Amygdala (tissue), 56 donors: ENCODE results near the gene ABCB10.
"Not testable (repeated sequence)": the region's sequence is repeated elsewhere in the genome, so short reads cannot be mapped to it uniquely, and the experiment has no call there.

ENCODE experiments used
- DNase-seq, 56 donors: peaks; one replicate each; lab custom pipeline; 2025; lab: John Stamatoyannopoulos, UW

The ABCB10 gene

DNA sequence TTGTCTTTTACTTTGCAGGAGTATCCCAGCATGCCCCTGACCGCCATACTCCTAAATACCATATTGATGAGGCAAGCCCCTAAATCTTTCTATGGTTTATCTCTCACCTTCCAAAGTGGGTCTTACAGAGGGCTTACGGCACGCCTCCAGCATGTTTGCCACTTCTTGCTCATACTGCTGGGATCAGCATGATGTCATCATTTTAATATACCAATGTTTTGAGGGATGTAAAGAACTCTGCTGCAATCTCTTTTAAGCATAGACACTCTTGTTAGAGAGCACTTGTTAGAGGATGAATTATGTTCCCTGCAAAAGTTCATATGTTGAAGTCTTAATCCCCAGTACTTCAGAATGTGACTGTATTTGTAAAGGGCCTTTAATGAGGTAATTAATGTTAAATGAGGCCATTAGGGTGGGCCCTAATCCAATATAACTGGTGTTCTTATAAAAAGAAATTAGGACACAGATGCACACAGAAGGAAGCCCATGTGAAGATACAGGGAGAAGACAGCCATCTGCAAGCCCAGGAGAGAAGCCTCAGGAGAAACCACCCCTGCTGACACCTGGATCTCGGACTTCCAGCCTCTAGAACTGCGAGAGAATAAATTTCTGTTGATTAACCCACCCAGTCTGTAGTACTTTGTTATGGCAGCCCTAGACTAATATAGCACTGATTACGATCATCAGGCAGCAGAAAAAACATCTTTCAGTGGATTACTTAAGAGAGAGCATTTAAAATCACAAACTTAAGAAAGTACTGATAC lies 16.4 kb upstream of the ABCB10 start:
- no peak for DNase-seq

DNA sequence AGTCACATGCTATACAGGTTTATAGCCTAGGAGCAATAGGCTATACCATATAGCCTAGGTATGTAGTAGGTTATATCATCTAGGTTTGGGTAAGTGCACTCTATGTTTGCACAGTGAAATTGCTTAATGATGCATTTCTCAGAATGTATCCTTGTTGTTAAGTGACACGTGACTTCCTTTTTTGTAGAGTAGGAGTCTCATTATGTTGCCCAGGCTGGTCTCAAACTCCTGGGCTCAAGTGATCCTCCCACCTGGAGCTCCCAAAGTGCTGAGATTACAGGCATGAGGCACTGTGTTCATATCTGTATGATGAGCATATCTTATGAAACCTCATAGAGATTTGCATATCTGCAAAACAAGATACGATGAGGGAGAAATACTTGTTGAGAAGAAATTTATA lies 13.8 kb upstream of the ABCB10 start:
- DNase-seq = no peak

DNA sequence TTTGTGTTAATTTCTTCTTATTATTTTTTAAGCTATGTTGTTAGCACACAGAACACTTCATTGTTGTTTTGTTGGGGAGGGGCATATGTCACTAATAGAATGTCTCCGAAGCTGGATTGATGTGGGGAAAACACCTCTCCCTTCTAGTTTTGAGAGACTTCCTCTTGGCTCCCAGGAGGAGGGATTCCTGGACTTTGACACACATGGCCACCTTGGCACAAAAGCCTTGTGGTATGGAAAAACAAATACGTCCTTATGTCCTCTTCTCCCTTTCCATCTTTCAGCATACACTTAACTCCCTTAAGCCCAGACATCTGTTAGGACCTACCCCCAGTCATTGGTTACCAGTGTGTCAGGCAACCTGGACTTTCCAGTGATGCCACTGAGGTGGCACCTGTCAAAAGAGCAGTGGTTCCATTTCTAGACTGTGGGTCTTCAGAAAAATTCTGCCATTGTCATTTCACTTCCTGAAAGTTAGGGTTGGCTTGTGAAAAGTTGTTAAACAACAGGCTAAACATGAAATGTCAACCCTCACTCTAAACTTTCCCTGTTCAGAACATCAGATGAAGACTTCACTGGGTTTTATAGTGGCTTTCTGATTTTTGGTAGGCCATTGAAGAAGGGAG lies 12.5 kb upstream of the ABCB10 start:
- DNase-seq = no peak

DNA sequence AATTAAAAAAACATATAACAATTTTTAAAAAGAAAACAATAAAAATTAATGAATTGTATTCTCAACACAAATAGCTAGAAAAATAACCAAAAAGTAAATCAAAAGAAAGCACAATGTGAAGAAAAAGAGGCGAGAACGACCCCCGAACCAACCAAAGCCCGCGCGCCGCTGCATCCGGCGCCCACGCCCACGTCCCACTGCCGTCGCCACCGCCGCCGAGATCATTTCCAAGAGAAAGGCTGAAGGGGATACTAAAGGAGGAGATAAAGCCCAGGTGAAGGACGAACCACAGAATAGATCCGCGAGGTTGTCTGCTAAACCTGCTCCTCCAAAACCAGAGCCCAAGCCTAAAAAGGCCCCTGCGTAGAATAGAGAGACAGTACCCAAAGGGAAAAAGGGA lies 11.8 kb upstream of the ABCB10 start:
- DNase-seq = no peak

DNA sequence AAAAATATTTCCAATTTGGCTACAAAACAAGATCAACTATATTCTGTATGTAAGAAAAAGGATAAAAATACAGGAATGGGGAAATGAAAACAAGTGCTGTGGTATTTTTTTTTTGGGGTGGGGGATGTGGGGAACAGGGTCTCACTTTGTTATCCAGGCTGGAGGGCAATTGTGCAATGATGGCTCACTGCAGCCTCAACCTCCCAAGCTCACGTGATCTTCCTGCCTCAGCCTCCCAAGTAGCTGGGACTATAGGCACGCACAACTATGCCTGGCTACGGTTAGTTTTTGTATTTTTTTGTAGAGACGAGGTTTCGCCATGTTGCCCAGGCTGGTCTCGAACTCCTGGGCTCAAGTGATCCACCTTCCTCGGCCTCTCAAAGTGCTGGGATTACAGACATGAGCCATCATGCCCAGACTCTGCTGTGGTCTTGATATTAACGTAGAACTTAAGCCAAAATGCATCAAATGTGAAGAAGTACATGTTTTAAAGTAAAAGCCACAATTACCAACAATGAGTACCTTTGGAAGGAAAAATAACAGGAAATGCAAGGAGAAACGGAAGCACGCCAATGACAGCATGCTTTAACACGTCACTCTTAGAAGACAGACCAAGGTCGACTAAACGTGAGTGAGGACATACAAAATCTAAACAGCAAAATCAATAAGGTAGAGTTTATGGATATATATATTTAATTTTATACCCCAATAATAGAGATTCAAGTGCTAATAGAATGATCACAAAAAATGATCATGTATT lies 8.8 kb upstream of the ABCB10 start:
- DNase-seq = no peak

DNA sequence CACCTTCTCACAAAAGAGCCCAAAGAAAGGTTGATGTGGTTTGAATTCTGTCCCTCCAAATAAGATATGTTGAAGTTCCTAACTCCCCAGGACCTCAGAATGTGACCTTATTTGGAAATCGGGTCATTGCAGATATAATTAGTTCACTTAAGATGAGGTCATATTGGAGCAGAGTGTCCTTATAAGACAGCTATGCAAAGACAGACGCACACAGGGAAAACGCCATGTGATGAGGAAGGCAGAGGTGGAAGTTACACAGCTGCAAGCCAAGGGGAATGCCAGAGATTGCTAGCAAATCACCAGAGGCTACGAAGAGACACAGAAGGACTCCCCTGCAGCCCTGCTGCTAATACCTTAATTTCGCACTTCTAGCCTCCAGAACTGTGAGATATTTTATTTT lies 5.2 kb upstream of the ABCB10 start:
- DNase-seq = peak in 1 of 56 donors; percentile 12

DNA sequence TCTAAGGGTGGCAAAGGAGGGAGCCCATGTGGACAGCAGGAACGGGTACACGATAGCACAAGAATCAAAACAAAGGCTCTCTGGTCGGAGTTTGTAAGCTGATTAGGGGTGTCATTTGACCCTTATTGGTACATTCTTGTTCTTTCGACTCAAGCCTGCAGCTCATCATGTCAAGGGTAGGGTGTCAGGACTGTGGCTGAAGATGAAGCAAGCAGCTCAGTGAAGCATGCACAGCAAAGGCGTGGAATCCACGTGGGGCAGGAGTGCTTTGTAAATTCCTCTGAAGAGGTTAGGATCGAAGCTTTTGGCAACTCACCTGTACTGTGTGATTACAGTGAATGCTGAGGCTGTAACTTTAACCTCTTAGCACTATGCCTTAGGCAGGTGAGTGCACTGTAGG lies 4.7 kb upstream of the ABCB10 start:
- DNase-seq = no peak

DNA sequence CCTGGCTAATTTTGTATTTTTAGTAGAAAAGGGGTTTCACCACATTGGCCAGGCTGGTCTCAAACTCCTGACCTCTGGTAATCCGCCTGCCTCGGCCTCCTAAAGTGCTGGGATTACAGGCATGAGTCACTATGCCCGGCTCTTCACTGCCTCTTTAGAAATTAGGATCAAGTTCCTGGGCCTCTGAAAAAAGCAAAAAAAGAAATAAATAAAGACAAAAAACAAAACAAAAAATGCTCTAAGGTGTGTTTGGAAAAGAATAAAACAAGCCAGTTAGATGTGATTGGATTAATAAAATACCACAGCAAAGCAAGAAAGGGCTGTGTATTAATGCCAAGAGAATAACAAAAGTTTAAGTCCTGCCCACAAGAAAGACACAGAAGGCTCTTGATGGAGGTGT lies 4.2 kb upstream of the ABCB10 start:
- DNase-seq = no peak

DNA sequence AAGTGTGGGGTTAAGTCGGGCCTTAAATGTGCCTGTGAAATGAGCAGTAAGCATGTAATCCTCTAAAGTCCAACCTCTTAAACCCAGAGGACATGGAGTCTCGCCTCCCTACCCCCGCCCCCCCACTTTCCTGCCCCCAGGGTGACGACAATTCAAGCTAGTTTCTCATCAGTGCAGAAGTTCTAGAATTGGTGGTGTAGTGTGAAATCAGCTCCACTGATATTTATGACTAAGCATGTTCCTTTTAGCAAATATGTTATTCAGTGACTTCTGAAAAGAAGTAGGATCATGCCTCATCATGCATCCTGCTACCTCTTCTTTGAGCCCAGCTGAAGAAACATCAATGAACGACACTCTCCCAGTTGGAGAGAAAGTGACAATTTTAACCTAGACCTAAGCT lies 2.6 kb upstream of the ABCB10 start:
- DNase-seq = no peak

DNA sequence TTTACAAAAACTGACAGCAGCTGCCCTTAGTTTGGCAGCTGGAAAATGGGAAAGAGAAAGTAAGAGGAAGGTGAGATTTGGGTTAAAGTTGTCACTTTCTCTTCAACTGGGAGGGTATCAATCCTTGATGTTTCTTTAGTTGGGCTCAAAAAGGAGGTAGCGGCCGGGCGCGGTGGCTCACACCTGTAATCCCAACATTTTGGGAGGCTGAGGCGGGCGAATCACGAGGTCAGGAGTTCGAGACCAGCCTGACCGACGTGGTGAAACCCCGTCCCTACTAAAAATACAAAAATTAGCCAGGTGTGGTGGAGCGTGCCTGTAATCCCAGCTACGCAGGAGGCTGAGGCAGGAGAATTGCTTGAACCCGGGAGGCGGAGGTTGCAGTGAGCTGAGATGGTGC lies 1.6 kb upstream of the ABCB10 start:
- DNase-seq = not testable (repeated sequence)

DNA sequence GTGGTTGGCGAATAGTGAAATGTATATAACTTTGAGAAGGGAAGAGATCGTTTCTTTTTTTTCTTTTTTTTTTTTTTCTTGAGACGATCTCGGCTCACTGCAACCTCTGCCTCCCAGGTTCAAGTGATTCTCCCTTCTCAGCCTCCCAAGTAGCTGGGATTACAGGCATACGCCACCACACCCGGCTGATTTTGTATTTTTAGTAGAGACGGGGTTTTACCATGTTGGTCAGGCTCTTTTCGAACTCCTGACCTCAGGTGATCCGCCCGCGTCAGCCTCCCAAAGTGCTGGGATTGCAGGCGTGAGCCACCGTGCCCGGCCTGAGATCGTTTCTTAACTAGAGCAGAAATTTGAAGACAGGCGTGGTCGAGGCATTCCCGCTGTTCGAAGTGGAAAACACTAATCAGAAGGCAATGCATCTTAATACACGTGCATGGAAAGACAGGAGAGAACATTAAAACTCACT lies 862 bp upstream of the ABCB10 start:
- not testable (repeated sequence) for DNase-seq

DNA sequence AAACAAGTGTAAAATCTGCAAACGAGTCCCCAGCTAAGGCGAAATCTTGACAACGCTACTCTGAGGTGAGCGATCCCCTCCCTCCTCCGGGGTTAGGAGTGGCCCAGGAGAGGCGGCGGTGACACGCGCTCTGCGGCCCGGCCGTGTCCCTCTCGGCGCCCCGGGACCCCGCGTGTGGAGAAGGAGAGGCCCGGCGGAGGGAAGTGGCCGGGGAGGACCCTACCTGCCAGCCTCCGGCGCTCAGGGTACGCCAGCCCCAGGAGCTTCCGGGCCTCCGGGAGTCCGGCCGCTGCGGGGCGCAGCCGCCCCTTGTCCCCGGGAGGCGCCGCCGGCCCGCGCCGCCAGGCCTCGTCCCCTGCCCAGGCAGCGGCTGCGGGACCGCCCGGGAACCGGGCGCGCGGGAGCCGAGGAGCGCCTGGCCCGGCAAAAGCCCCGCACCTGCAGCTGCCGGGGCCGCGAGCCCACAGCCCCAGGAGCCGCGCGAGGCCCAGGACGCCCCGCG lies 543 bp downstream of the ABCB10 start:
- DNase-seq = peak in 36 of 56 donors; percentile 6 to 69 (median 32)

DNA sequence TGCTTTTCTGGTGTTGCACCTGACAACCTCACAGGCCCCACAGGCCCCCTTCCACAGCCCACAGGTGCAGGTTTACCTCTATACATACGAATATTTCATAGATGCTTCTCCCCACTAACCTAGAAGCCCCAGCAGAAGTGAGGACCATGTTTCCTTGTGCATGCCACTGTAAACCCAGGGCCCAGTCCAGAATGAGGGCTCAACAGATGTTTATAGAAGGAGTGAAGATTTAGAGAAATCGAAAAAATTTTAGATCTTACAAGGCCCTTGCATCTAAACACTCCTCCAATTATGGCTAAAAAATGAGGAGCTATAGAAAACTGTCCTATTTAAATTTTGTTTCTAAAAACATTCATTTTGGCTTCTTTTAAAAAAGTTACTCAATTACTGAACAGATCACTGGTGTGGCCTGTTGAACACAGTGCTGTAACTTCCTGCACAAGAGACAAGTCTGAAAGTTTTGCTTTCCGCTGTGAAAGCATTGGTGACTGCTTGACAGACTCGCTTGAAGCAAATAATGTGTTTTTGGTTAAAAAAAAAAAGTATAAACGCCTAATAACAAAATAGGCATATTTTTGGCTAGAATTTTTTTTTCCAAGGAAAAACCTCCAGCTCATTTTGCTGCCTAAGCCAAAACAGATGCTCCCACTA lies 1.2 kb downstream of the ABCB10 start:
- no peak for DNase-seq

DNA sequence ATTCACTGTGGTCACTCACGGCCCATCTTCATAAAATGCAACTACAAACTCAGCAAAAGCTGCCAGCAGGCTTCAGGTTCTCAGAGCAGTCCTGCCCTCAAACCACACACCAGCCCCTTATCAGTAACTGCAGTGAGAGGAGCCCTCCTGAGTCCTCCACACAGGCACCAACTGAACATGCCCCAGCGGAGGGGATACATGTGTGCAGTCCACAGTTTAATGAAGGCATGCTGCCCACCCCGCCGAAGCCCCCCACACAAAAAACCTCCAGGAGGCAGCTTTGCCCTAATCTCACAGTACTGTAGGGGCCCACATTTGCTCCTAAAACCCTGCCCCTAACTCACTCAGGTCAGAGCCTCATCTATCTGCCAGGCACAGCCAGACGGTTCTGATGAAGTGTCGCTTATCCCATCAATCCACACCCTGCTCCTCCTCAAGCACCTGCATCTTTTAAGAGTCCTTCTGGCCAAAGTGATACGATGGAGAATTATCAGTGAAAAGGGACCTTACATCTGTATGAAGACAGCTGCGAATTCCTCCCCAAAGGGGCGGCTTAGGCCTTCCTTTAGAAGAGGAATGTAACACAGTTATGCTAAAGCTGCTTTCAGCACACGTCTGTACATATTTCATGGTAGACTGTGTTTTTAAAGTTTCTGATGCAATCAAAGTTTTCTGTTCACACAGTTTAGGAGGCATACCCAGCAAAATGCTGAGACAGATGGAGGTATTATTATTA lies 3.5 kb downstream of the ABCB10 start:
- no peak for DNase-seq

DNA sequence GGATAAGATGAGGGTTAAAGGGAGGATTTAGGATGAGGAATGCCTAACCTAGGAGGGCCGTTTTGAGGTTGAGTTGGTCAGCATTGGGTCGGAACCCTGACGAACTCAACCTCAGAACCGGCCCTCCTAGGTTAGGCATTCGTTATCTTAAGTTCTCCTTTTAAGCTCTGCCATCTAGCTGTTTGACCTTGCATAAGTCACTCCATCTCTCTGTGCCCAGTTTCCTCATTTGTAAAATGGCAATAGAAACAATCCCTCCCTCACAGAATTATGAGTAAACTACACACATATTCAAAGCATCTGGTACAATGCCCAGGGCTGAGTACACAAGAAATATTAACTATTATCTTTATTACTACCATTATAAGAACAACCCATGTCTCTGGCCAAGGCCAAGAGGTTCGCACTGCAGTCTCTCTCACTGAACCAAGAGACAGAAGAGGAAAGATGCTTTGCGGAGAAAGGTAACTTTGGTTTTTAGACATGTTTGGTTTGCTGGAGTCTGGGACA lies 4.8 kb downstream of the ABCB10 start:
- DNase-seq = no peak

DNA sequence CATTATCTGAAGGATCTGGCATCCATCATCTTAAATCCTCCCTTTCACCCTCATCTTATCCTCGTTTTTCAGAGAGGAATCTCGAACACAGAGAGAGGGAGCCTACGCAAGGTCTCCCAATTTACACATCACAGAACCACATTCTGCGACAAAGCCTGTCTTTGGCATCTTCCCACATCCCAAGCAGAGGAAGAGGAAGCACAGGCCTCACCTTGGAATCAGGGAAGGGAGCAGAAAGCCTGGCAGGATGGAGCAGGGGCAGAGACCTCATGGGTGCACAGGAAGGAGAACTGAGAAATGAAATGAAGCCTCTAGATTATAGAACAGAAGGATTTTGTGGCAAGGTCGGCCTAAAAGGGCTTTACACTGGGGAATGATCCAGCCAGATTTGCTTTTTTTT lies 5.8 kb downstream of the ABCB10 start:
- no peak for DNase-seq

DNA sequence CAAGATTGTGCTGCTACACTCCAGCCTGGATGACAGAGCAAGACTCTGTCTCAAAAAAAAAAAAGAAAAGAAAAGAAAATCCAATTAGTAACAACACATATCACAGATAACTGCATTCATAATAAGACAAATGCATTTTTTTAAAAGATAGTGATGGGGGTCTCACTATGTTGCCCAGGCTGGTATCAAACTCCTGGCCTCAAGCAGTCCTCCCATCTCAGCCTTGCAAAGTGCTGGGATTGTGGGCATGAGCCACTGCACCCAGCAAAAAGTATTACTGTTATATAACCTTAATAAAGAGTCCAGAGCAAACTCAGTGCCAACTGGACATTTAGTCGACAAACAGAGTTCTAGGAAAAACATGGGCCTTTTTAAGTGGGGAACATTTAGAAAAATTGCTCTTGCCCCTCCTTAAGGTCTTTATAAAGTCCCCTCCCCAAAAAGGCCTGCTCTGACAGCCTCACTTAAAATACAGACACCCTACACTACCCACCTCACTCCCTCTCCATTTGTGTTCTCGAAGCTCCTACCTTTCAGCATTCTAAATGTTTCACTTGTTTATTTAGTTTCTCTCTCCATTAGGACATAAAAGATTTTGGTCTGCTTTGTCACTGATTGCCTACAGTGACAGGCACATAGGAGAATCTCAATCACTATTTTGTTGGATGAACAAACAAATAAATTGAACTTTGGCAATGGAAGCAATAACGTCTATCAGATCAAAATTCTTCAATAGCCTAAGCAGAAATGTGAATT lies 7.5 kb downstream of the ABCB10 start:
- DNase-seq = no peak

DNA sequence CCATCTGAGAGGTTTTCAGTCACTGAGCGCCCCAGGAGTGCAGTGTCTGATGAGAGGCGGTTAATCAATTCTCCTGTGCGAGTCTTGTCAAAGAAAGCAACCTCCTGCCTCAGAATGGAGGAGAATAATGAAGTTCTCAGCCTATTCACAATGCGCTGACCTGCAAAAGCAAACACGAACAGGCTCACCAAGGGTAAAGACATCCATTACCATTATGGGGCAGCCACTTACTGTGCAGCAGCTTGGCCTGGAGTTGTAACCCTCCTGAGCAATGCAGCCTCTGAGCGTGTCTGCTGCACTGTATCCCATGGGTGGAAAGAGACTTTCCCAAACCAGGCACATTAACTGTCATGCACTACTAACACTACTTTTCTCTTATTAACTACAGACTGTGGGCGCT lies 11.0 kb downstream of the ABCB10 start:
- DNase-seq = no peak

DNA sequence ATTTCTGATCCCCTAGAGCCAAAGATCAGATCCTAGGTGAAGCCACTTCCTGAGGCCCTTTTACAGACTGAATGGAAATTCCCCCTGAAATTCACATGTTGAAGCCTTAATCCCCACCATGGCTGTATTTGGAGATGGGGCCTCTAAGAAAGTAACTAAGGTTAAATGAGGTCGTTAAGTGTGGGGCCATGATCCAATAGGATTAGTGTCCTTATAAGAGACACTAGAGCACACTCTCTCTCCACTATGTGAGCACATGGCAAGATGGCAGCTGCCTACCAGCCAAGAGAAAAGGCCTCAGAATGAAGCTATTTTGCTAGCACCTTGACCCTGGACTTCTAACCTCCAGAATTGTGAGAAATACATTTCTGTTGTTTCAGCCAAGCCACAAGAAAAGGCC lies 13.9 kb downstream of the ABCB10 start:
- no peak for DNase-seq
